ENCODE measurements around the gene PDHA1. TPM values are rescaled to one million over a fixed set of nuclear protein-coding genes. Genes with fewer than 3 reads are reported as not detected.
A peak's percentile ranks its signal among the peaks of the same experiment; 100 is the strongest.

Gene PDHA1
- total and polyA plus RNA-seq, 9 of the 15 experiments (the other 6 are each of a cell fraction or from before 2014, with no cell fraction given): 352 to 882 (median 446) TPM

DNA sequence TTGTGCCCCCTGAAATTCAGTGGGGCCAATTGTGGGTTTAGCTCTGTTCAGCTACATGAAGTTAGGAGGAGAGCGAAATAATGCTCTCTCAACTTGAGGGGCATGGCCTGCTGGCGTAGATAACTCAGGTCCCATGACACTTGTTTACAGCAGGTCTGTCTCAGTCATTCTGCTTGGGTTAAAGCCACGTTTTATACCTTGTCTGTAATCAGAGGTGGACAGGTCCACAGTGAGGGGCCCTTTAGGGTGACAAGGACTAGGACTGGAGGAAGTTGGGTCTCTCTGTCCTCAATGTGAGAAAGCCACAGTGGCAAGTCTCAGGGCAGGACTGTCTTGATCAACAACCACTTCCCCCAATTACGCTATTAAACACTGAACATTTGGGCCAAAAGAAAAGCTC is 49.0 kb downstream of the PDHA1 start:
- in situ Hi-C loops (cut with MboI): no loop called here
- no TSS peak for BruUV-seq (replicated peaks)
- no peak for TF ChIP-seq NR1H2 (CRISPR knock-in tag; IDR thresholded peaks at IDR 0.05)
- TF ChIP-seq BRD9 (IDR thresholded peaks at IDR 0.05; ENCODE audit: low read depth, partially characterized antibody): no peak
- TF ChIP-seq, protein P1, sequence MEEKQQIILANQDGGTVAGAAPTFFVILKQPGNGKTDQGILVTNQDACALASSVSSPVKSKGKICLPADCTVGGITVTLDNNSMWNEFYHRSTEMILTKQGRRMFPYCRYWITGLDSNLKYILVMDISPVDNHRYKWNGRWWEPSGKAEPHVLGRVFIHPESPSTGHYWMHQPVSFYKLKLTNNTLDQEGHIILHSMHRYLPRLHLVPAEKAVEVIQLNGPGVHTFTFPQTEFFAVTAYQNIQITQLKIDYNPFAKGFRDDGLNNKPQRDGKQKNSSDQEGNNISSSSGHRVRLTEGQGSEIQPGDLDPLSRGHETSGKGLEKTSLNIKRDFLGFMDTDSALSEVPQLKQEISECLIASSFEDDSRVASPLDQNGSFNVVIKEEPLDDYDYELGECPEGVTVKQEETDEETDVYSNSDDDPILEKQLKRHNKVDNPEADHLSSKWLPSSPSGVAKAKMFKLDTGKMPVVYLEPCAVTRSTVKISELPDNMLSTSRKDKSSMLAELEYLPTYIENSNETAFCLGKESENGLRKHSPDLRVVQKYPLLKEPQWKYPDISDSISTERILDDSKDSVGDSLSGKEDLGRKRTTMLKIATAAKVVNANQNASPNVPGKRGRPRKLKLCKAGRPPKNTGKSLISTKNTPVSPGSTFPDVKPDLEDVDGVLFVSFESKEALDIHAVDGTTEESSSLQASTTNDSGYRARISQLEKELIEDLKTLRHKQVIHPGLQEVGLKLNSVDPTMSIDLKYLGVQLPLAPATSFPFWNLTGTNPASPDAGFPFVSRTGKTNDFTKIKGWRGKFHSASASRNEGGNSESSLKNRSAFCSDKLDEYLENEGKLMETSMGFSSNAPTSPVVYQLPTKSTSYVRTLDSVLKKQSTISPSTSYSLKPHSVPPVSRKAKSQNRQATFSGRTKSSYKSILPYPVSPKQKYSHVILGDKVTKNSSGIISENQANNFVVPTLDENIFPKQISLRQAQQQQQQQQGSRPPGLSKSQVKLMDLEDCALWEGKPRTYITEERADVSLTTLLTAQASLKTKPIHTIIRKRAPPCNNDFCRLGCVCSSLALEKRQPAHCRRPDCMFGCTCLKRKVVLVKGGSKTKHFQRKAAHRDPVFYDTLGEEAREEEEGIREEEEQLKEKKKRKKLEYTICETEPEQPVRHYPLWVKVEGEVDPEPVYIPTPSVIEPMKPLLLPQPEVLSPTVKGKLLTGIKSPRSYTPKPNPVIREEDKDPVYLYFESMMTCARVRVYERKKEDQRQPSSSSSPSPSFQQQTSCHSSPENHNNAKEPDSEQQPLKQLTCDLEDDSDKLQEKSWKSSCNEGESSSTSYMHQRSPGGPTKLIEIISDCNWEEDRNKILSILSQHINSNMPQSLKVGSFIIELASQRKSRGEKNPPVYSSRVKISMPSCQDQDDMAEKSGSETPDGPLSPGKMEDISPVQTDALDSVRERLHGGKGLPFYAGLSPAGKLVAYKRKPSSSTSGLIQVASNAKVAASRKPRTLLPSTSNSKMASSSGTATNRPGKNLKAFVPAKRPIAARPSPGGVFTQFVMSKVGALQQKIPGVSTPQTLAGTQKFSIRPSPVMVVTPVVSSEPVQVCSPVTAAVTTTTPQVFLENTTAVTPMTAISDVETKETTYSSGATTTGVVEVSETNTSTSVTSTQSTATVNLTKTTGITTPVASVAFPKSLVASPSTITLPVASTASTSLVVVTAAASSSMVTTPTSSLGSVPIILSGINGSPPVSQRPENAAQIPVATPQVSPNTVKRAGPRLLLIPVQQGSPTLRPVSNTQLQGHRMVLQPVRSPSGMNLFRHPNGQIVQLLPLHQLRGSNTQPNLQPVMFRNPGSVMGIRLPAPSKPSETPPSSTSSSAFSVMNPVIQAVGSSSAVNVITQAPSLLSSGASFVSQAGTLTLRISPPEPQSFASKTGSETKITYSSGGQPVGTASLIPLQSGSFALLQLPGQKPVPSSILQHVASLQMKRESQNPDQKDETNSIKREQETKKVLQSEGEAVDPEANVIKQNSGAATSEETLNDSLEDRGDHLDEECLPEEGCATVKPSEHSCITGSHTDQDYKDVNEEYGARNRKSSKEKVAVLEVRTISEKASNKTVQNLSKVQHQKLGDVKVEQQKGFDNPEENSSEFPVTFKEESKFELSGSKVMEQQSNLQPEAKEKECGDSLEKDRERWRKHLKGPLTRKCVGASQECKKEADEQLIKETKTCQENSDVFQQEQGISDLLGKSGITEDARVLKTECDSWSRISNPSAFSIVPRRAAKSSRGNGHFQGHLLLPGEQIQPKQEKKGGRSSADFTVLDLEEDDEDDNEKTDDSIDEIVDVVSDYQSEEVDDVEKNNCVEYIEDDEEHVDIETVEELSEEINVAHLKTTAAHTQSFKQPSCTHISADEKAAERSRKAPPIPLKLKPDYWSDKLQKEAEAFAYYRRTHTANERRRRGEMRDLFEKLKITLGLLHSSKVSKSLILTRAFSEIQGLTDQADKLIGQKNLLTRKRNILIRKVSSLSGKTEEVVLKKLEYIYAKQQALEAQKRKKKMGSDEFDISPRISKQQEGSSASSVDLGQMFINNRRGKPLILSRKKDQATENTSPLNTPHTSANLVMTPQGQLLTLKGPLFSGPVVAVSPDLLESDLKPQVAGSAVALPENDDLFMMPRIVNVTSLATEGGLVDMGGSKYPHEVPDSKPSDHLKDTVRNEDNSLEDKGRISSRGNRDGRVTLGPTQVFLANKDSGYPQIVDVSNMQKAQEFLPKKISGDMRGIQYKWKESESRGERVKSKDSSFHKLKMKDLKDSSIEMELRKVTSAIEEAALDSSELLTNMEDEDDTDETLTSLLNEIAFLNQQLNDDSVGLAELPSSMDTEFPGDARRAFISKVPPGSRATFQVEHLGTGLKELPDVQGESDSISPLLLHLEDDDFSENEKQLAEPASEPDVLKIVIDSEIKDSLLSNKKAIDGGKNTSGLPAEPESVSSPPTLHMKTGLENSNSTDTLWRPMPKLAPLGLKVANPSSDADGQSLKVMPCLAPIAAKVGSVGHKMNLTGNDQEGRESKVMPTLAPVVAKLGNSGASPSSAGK (IDR thresholded peaks at IDR 0.05): peak; percentile 27; the same call in 1 of the 2 replicates
- 0 out of 2 replicates have a peak, but pooled peaks have one; percentile 10 for TF ChIP-seq TEAD4 (IDR thresholded peaks at IDR 0.05; ENCODE audit: low read length)
- no peak for TF ChIP-seq TEAD4 (CRISPR knock-in tag; IDR thresholded peaks at IDR 0.05; ENCODE audit: borderline replicate concordance)
- no peak for TF ChIP-seq GTF2F1 (IDR thresholded peaks at IDR 0.05; ENCODE audit: low read depth, low read length)
- TF ChIP-seq TCF3 (CRISPR knock-in tag; IDR thresholded peaks at IDR 0.05): peak; percentile 60
- peak; percentile 63 for TF ChIP-seq LEF1 (IDR thresholded peaks at IDR 0.05)
- TF ChIP-seq CBFA2T3 (IDR thresholded peaks at IDR 0.05): peak; percentile 82
- peak; percentile 45; the same call in 1 of the 2 replicates for TF ChIP-seq CXXC5 (CRISPR knock-in tag; IDR thresholded peaks at IDR 0.05)
- no peak for TF ChIP-seq GABPB1 (CRISPR knock-in tag; IDR thresholded peaks at IDR 0.05)
- no peak for TF ChIP-seq ZNF384 (IDR thresholded peaks at IDR 0.05; ENCODE audit: low read depth, low read length)

More for the DNA sequence above, 49.0 kb downstream of the PDHA1 start:
- Histone ChIP-seq H3K4me3 (no peak overlapping the region), H3K36me3 (ENCODE audit: control insufficient read depth, insufficient read depth, low read length) (no peaks in the 10 kb centered on the region), H3K27me3 (ENCODE audit: control insufficient read depth in 2 of 2, insufficient read depth in 2 of 2, low read length in 2 of 2) (peaks cover 0 to 5% of the 10 kb centered on the region in 2 experiments; a peak in 2 of 5 replicates), H3K9me1 (ENCODE audit: control insufficient read depth, insufficient read depth, low read length) (no peaks in the 10 kb centered on the region), H3K4me1 (replicated peaks in 1 of 2; ENCODE audit: control insufficient read depth in 2 of 2, insufficient read depth in 2 of 2, low read length in 2 of 2) (peaks cover 9 to 10% of the 10 kb centered on the region in 2 experiments; a peak in 4 of 5 replicates), H3K9ac (ENCODE audit: insufficient read depth in 1 of 2, low read depth in 2 of 2, low read length in 2 of 2) (peak overlapping the region in 1 of 2 experiments; percentile 34; a peak in 1 of 4 replicates), H3K4me2 (ENCODE audit: insufficient read depth, low read length) (peak overlapping the region; percentile 63), H2AFZ (ENCODE audit: low read depth, low read length) (peak overlapping the region; percentile 83), H3K9me3 (replicated peaks; ENCODE audit: control insufficient read depth, insufficient read depth, low read depth, low read length) (no peaks in the 10 kb centered on the region), H3K27ac (ENCODE audit: extremely low read depth, low read depth, low read length) (peak overlapping the region; percentile 59; the same call in 1 of the 3 replicates), H4K20me1 (replicated peaks; ENCODE audit: control insufficient read depth, insufficient read depth, low read length) (no peaks in the 10 kb centered on the region), H3K79me2 (ENCODE audit: control insufficient read depth, insufficient read depth, low read length) (no peaks in the 10 kb centered on the region)
- DNase-seq (ENCODE audit: extremely low read depth in 1 of 4, low spot score in 3 of 4): peak in 3 of 4 experiments; percentile 10 to 65 (median 42)
- intact Hi-C loops (cut with micrococcal nuclease): no loop called here
- peak; percentile 70 for FAIRE-seq
- CTCF ChIA-PET (ENCODE audit: low intra/inter-chr PET ratio): no interaction called here
- 4% methylated on average over 3 of the region's 4 CpGs for WGBS (ENCODE audit: insufficient coverage, low coverage, missing lambda C conversion rate)
- peak; percentile 87 for ATAC-seq
- POLR2A ChIA-PET: interaction anchor here (0.8 to 1.7 kb wide), 2 partner anchors 10 to 34 kb away, joined by 3 to 5 read pairs; no protein-coding TSS in a partner anchor

Data from K562 (cell line).